DND-41 (cell line): ENCODE results near the gene TMTC2.

ENCODE experiments used
- ATAC-seq: fragments of 200-7000 bp; cut with Tn5 transposase; 3 replicates; pipeline ENCODE4 v1.9.1; 2021; ENCODE audit warnings: low read depth; ENCODE audit not compliant: insufficient read depth
- DNase-seq: peaks from one replicate; pipeline ENCODE4 v3.0.0-alpha.2; 2020
- H2AFZ ChIP-seq: 2 replicates; pipeline ENCODE4 v1.6.0; 2012; ENCODE audit warnings: low read depth, low read length
- H3K27ac ChIP-seq: 2 replicates; pipeline ENCODE4 v1.5.1; 2012; ENCODE audit warnings: low read length, inconsistent platforms
- H3K27me3 ChIP-seq: fragments of 200-600 bp; sonication (generic); 2 replicates; pipeline ENCODE4 v1.6.0; 2012; ENCODE audit warnings: low read length, mild to moderate bottlenecking, inconsistent platforms; ENCODE audit not compliant: insufficient read depth, poor library complexity
- H3K36me3 ChIP-seq: 2 replicates; pipeline ENCODE4 v1.5.1; 2012; ENCODE audit warnings: low read length, inconsistent platforms; ENCODE audit not compliant: insufficient read depth
- H3K4me1 ChIP-seq: 2 replicates; pipeline ENCODE4 v1.5.1; 2012; ENCODE audit warnings: mild to moderate bottlenecking, low read length; ENCODE audit not compliant: insufficient read depth
- H3K4me2 ChIP-seq: 2 replicates; pipeline ENCODE4 v1.6.0; 2012; ENCODE audit warnings: mild to moderate bottlenecking, moderate library complexity, low read length, inconsistent platforms; ENCODE audit not compliant: insufficient read depth
- H3K4me3 ChIP-seq, 2 experiments: fragments of 200-600 bp in 1 of 2; shearing (Covaris generic) in 1 of 2; 2 replicates each; pipeline ENCODE4 v1.5.1; 2012 to 2016; ENCODE audit warnings: inconsistent platforms in 2 of 2, low read length in 2 of 2, mild to moderate bottlenecking in 2 of 2, low read depth in 1 of 2, moderate library complexity in 1 of 2
- H3K79me2 ChIP-seq: 2 replicates; pipeline ENCODE4 v1.6.0; 2012; ENCODE audit warnings: low read length, inconsistent platforms; ENCODE audit not compliant: insufficient read depth
- H3K9ac ChIP-seq: 2 replicates; pipeline ENCODE4 v1.6.0; 2012; ENCODE audit warnings: low read depth, mild to moderate bottlenecking, inconsistent platforms, low read length, moderate library complexity
- H3K9me3 ChIP-seq: 2 replicates; pipeline ENCODE4 v1.5.1; 2012; ENCODE audit warnings: low read length, moderate library complexity, mild to moderate bottlenecking, inconsistent platforms; ENCODE audit not compliant: insufficient read depth, severe bottlenecking
- H4K20me1 ChIP-seq: 2 replicates; pipeline ENCODE4 v1.6.0; 2012; ENCODE audit warnings: low read length; ENCODE audit not compliant: insufficient read depth
- EZH2 ChIP-seq: IDR thresholded peaks from 3 replicates; pipeline ENCODE4 v1.6.1; 2012; ENCODE audit warnings: borderline replicate concordance, low read depth, mild to moderate bottlenecking, moderate library complexity, low read length, inconsistent platforms; ENCODE audit not compliant: severe bottlenecking
- TF ChIP-seq, protein P1 (sequence below): IDR thresholded peaks from 2 replicates; pipeline ENCODE4 v1.5.1; 2012; ENCODE audit warnings: borderline replicate concordance, low read length, moderate library complexity, mild to moderate bottlenecking; ENCODE audit not compliant: poor library complexity, severe bottlenecking; ENCODE audit errors: extremely low read depth

TMTC2 gene

GRCh38 chr12:83143950-83144349, 457.2 kb downstream of the TMTC2 start:
- Histone ChIP-seq H3K4me2 (no peak overlapping the region), H3K36me3 (no peaks in the 10 kb centered on the region), H3K9me3 (peaks cover 3% of the 10 kb centered on the region), H3K9ac (no peak overlapping the region), H3K4me3 (no peak overlapping the region), H3K4me1 (no peaks in the 10 kb centered on the region), H4K20me1 (no peaks in the 10 kb centered on the region), H3K27me3 (no peaks in the 10 kb centered on the region), H2AFZ (no peak overlapping the region), H3K27ac (no peak overlapping the region), H3K79me2 (no peaks in the 10 kb centered on the region)
- no peak for DNase-seq
- TF ChIP-seq, protein P1, sequence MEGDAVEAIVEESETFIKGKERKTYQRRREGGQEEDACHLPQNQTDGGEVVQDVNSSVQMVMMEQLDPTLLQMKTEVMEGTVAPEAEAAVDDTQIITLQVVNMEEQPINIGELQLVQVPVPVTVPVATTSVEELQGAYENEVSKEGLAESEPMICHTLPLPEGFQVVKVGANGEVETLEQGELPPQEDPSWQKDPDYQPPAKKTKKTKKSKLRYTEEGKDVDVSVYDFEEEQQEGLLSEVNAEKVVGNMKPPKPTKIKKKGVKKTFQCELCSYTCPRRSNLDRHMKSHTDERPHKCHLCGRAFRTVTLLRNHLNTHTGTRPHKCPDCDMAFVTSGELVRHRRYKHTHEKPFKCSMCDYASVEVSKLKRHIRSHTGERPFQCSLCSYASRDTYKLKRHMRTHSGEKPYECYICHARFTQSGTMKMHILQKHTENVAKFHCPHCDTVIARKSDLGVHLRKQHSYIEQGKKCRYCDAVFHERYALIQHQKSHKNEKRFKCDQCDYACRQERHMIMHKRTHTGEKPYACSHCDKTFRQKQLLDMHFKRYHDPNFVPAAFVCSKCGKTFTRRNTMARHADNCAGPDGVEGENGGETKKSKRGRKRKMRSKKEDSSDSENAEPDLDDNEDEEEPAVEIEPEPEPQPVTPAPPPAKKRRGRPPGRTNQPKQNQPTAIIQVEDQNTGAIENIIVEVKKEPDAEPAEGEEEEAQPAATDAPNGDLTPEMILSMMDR, result no peak
- ATAC-seq, result no peak

DNA sequence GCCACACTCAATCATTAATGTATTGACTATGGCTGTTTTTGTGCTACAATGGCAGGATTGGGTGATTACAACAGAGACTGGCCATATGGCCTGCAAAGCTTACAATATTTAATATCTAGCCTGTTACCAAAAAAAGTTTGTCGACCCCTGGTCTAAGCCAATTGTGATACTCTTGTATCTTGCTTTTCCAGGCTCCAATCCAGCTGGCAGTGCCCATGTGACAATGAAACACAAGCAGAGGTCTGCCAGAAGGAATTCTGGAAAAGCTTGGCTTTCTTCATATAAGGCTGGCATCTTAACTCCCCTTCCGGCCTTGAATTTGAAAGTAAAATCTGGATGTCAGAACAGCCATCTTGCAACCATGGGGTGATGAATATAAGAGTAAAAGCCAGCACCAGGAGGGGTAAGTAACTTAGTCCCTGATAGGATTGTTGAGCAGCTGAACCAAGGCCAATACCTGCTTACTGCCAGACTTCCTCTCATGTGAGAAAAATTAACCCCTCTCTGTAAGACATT, 458.7 kb downstream of the TMTC2 start:
- H3K4me3 ChIP-seq, result no peak overlapping the region
- TF ChIP-seq, protein P1, result no peak
- no peak for TF ChIP-seq EZH2
- H3K27me3 ChIP-seq, result no peaks in the 10 kb centered on the region
- DNase-seq, result no peak
- no peak overlapping the region for H3K27ac ChIP-seq
- H3K4me2 ChIP-seq, result no peak overlapping the region
- no peaks in the 10 kb centered on the region for H3K4me1 ChIP-seq
- no peaks in the 10 kb centered on the region for H4K20me1 ChIP-seq
- peaks cover 3% of the 10 kb centered on the region for H3K9me3 ChIP-seq
- H3K9ac ChIP-seq, result no peak overlapping the region
- H2AFZ ChIP-seq, result no peak overlapping the region
- H3K36me3 ChIP-seq, result no peaks in the 10 kb centered on the region
- no peak for ATAC-seq
- no peaks in the 10 kb centered on the region for H3K79me2 ChIP-seq

- Histone ChIP-seq H3K27ac (no peak overlapping the region), H3K9ac (no peak overlapping the region), H3K9me3 (no peaks in the 10 kb centered on the region), H3K27me3 (no peaks in the 10 kb centered on the region), H3K36me3 (no peaks in the 10 kb centered on the region), H3K4me1 (no peaks in the 10 kb centered on the region), H3K4me3 (no peak overlapping the region), H4K20me1 (no peaks in the 10 kb centered on the region), H2AFZ (no peak overlapping the region), H3K79me2 (no peaks in the 10 kb centered on the region), H3K4me2 (no peak overlapping the region)
- ATAC-seq (no peak), DNase-seq (no peak)
- no peak for TF ChIP-seq EZH2
- TF ChIP-seq, protein P1, result no peak
Measured at GRCh38 chr12:83147341-83147740, 460.6 kb downstream of the TMTC2 start.

DNA sequence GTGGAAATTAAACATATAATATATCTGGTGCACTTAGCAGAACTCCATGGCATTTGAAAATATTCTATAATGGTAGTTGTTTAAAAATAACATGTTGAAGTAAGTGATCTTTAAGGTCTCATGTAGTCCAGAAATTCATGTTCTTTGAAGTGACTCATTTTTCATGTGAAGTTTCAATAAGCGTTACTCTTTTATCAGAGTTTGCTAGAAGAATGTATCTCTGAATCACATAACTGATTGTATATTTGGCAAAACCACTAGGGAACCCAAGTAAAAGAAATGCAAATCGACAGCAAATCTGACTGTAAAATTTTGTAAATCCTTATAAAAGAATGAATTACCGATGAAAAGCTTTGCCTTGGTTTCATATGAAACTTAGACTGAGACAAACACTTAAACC, 463.3 kb downstream of the TMTC2 start:
- H3K9ac ChIP-seq, result no peak overlapping the region
- no peak for DNase-seq
- no peak overlapping the region for H3K27ac ChIP-seq
- no peaks in the 10 kb centered on the region for H3K79me2 ChIP-seq
- TF ChIP-seq EZH2, result no peak
- TF ChIP-seq, protein P1, result no peak
- H2AFZ ChIP-seq, result no peak overlapping the region
- no peak overlapping the region for H3K4me3 ChIP-seq
- no peaks in the 10 kb centered on the region for H4K20me1 ChIP-seq
- no peaks in the 10 kb centered on the region for H3K9me3 ChIP-seq
- no peak for ATAC-seq
- H3K36me3 ChIP-seq, result no peaks in the 10 kb centered on the region
- no peaks in the 10 kb centered on the region for H3K4me1 ChIP-seq
- no peaks in the 10 kb centered on the region for H3K27me3 ChIP-seq
- H3K4me2 ChIP-seq, result no peak overlapping the region
